ENCODE measurements around the gene FCHSD2. TPM values are rescaled to one million over a fixed set of nuclear protein-coding genes. Genes with fewer than 3 reads are reported as not detected.

The FCHSD2 gene
- total and polyA plus RNA-seq, 9 of the 15 experiments (the other 6 are each of a cell fraction or from before 2014, with no cell fraction given) = 1.8 to 14.7 (median 6.4) TPM

- TF ChIP-seq MECOM (CRISPR knock-in tag; IDR thresholded peaks at IDR 0.05) (no peak), FOXP1 (CRISPR knock-in tag; IDR thresholded peaks at IDR 0.05) (no peak), POLR2H (tag; IDR thresholded peaks at IDR 0.05; ENCODE audit: low read depth) (no peak), FOXK2 (conservative IDR thresholded peaks at IDR 0.05 in 1 of 2, IDR thresholded peaks at IDR 0.05 in 1 of 2; ENCODE audit: low read depth in 2 of 2) (no peak), ARID3B (CRISPR knock-in tag; IDR thresholded peaks at IDR 0.05; ENCODE audit: borderline replicate concordance) (no peak), CEBPG (CRISPR knock-in tag; IDR thresholded peaks at IDR 0.05) (peak; percentile 52), CEBPG (tag; conservative IDR thresholded peaks at IDR 0.05 in 1 of 2, IDR thresholded peaks at IDR 0.05 in 1 of 2) (0 out of 4 replicates have a peak, but pooled peaks have one; percentile 22 to 25), NR2C1 (IDR thresholded peaks at IDR 0.05) (no peak), NR2C1 (tag; IDR thresholded peaks at IDR 0.05) (no peak), CAMTA2 (CRISPR knock-in tag; conservative IDR thresholded peaks at IDR 0.05) (no peak), ZSCAN29 (IDR thresholded peaks at IDR 0.05) (no peak), YY1 (IDR thresholded peaks at IDR 0.05; ENCODE audit: borderline replicate concordance in 1 of 3, control insufficient read depth in 1 of 3, extremely low read depth in 1 of 3, insufficient read depth in 3 of 3, insufficient read length in 1 of 3, insufficient replicate concordance in 2 of 3, low read depth in 1 of 3, low read length in 2 of 3) (no peak), IRF2 (CRISPR knock-in tag; IDR thresholded peaks at IDR 0.05) (no peak), TAF7 (tag; IDR thresholded peaks at IDR 0.05) (no peak)
- TF ChIP-seq, protein P1, sequence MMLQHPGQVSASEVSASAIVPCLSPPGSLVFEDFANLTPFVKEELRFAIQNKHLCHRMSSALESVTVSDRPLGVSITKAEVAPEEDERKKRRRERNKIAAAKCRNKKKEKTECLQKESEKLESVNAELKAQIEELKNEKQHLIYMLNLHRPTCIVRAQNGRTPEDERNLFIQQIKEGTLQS (IDR thresholded peaks at IDR 0.05) = peak; percentile 62
- TF ChIP-seq, protein P1 (CRISPR knock-in tag; conservative IDR thresholded peaks at IDR 0.05) = no peak
Measured at GRCh38 chr11:73087730-73088129, 54.4 kb downstream of the FCHSD2 start (continued).

Data from K562 (cell line).